Measurements from ENCODE around the gene INKA2.

INKA2 gene

DNA sequence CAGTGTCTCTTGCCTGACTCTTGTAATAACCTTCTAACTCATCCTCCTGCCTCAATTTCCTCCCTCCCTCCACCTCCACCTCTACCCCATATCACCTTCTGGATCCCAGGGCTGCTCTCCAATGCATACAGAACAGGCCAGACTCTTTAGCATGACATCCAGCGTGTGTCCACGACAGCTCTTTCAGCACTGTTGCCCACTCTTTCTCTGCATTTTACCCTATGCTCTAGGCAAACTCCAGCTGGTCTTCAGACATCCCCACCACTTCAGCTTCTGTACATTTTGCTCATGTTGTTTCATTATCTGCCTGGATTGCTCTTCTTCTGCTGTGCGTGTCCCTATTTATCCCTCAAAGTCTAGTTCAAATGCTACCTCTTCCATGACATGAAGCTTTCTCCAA lies 4.8 kb downstream of the INKA2 start:
- peaks cover 12% of the 10 kb centered on the region for H3K27me3 ChIP-seq
- peaks cover 65% of the 10 kb centered on the region for H3K4me1 ChIP-seq
- peaks cover 12% of the 10 kb centered on the region; the same call in 1 of the 2 replicates for H4K20me1 ChIP-seq
- TF ChIP-seq Cebpa-rat (IDR thresholded peaks at IDR 0.05): no peak
- H3K27ac ChIP-seq: peak overlapping the region; percentile 79
- H3K4me2 ChIP-seq: peak overlapping the region; percentile 92
- no peak overlapping the region for H3K4me3 ChIP-seq
- H3K9ac ChIP-seq: no peak overlapping the region
- no peaks in the 10 kb centered on the region for H3K9me3 ChIP-seq
- no peaks in the 10 kb centered on the region for H3K36me3 ChIP-seq

DNA sequence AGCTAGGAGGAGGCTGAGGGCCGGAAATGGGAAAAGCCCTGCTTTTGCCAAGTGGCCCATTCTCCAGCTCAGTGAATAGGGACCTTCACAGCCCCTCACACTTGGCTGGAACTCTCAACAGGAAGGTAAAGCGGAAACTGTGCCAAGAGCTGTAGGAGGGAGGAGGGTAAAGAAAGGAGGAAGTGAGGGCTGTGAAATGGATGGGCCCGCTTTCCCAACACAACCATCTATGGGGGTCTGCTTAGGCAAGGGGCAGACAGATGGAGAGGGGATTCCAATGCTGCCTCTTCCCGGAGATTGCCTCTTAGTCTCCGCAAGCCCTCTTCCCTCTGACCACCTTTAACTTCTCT lies 5.2 kb downstream of the INKA2 start:
- H3K4me2 ChIP-seq: peak overlapping the region; percentile 92

DNA sequence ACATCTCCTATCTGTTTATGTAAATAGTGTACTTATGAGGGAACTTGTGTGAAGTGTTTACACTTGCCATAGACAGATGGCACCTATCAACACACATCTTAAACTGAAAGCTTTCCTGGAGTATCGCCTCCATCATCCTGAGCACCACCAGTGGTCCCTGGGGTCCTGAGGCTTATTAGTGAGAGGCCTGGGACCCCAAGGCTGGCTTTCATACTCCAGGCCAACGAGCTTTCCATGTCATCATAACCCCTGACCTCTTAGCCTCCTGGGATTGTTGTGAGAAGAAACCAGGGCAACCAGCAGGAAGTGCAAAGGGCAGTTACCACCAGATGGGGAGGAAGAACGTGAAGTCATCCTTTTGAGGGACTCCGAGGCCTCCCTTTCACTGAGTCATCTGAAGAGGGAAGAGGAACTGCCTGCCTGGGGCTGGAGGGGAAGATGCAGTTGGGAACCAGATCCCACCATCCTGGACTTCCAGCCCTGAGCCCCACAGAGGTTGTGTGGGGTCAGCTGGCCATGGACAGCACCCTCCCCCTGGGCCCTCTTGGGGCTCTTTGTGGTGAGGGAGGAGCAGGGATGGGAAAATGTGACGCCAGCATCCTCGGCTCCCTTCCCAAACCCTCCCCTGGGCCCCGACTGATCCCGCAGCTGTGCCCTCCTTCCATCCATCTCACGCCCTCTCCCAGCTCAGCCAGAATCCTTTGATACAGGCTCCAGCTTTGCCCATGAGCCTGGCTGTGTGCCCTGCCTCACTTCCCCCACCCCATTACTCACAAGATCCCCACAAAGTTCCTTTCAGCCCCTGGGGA lies 5.8 kb downstream of the INKA2 start:
- TF ChIP-seq Cebpa-rat (IDR thresholded peaks at IDR 0.05): no peak
- peak overlapping the region; percentile 55; the same call in 1 of the 2 replicates for H3K9ac ChIP-seq

More for the DNA sequence above, 5.2 kb downstream of the INKA2 start:
- Histone ChIP-seq H3K9ac (peak overlapping the region; percentile 55; the same call in 1 of the 2 replicates), H3K27me3 (peaks cover 9% of the 10 kb centered on the region; the same call in 1 of the 2 replicates), H3K9me3 (no peaks in the 10 kb centered on the region), H3K4me1 (peaks cover 64% of the 10 kb centered on the region), H3K36me3 (no peaks in the 10 kb centered on the region), H3K4me3 (peak overlapping the region; percentile 44; the same call in 1 of the 2 replicates), H4K20me1 (peaks cover 12% of the 10 kb centered on the region; the same call in 1 of the 2 replicates), H3K27ac (peak overlapping the region; percentile 79)
- no peak for TF ChIP-seq Cebpa-rat (IDR thresholded peaks at IDR 0.05)

DNA sequence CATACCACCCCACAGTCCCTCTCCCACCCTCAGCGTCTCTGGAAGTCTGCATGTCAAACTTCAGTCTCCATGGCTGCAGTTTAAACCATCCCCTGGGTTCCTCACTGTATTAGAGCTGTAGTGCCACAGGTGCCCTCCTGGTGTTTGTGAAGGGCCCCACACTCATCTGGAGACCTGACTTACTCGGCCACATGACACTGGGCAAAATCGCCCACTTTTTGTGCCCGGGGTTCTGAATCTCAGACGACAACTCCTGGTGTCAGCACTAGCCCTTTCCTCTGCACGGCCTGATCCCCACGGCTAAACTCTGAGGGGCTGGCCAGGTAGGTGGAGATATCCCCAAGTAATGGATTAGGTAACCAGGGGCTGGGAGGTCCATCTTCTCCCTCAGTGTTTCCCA lies 6.5 kb downstream of the INKA2 start:
- H3K27me3 ChIP-seq: no peaks in the 10 kb centered on the region; the same call in 1 of the 2 replicates
- peak overlapping the region; percentile 92 for H3K4me2 ChIP-seq

More for the DNA sequence above, 5.8 kb downstream of the INKA2 start:
- peaks cover 12% of the 10 kb centered on the region; the same call in 1 of the 2 replicates for H4K20me1 ChIP-seq
- peaks cover 58% of the 10 kb centered on the region for H3K4me1 ChIP-seq
- H3K27ac ChIP-seq: peak overlapping the region; percentile 79
- no peaks in the 10 kb centered on the region for H3K36me3 ChIP-seq
- H3K27me3 ChIP-seq: peaks cover 3% of the 10 kb centered on the region; the same call in 1 of the 2 replicates
- peak overlapping the region; percentile 92 for H3K4me2 ChIP-seq
- no peaks in the 10 kb centered on the region for H3K9me3 ChIP-seq
- H3K4me3 ChIP-seq: peak overlapping the region; percentile 44; the same call in 1 of the 2 replicates

DNA sequence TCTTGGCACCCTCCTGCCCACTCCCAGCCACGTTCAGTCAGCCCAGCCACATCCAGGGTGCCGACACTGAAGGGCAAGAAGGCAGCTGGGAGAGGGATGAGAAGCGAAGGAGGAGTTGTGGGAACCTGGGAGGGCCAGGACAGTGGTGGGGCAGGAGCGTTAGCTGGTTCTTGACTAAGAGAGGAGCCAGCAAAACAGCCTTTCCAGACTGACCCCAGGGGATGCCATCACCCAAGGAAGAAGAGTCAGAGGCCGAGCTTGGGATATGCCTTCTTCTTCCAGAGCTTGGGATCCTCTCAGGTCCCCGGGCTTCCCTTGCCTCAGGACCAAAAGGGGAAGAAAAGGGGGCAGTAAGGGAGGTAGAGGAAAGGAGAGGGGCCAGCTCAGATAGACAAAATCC lies 7.2 kb downstream of the INKA2 start:
- peak overlapping the region; percentile 16; the same call in 1 of the 2 replicates for H3K27ac ChIP-seq
- H3K9me3 ChIP-seq: no peaks in the 10 kb centered on the region
- H3K9ac ChIP-seq: no peak overlapping the region
- no peak for TF ChIP-seq Cebpa-rat (IDR thresholded peaks at IDR 0.05)
- no peaks in the 10 kb centered on the region for H3K36me3 ChIP-seq
- peaks cover 12% of the 10 kb centered on the region; the same call in 1 of the 2 replicates for H4K20me1 ChIP-seq
- no peak overlapping the region for H3K4me3 ChIP-seq
- H3K4me1 ChIP-seq: peaks cover 44% of the 10 kb centered on the region
- H3K27me3 ChIP-seq: no peaks in the 10 kb centered on the region; the same call in 1 of the 2 replicates
- H3K4me2 ChIP-seq: no peak overlapping the region

More for the DNA sequence above, 6.5 kb downstream of the INKA2 start:
- Histone ChIP-seq H3K27ac (peak overlapping the region; percentile 79), H3K4me3 (no peak overlapping the region), H3K9ac (no peak overlapping the region), H3K4me1 (peaks cover 52% of the 10 kb centered on the region), H3K36me3 (no peaks in the 10 kb centered on the region), H4K20me1 (peaks cover 12% of the 10 kb centered on the region; the same call in 1 of the 2 replicates), H3K9me3 (no peaks in the 10 kb centered on the region)
- no peak for TF ChIP-seq Cebpa-rat (IDR thresholded peaks at IDR 0.05)

DNA sequence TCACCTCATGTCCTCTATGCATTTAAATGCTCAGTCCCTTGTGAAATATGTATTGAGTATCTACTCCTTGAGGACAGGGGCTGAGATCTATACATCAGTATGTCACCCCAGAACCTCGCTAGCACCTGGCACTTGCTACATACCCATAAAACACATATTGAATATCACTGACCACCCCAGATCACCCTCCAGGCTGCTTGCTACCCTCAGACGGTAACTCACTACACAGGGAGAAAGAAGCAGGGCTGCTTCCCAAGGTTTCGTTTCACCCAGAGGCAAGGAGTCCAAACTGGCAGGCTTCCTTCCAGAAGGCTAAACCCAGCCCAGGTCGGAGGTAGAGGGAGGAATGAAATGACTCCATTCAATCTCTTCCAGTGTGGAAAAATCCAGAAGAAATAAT lies 8.5 kb downstream of the INKA2 start:
- Histone ChIP-seq H3K4me2 (no peak overlapping the region), H3K4me1 (peaks cover 32% of the 10 kb centered on the region), H3K27me3 (no peaks in the 10 kb centered on the region), H3K4me3 (no peak overlapping the region), H3K9ac (no peak overlapping the region), H4K20me1 (peaks cover 5% of the 10 kb centered on the region; the same call in 1 of the 2 replicates), H3K9me3 (no peaks in the 10 kb centered on the region), H3K27ac (no peak overlapping the region), H3K36me3 (no peaks in the 10 kb centered on the region)
- no peak for TF ChIP-seq Cebpa-rat (IDR thresholded peaks at IDR 0.05)

DNA sequence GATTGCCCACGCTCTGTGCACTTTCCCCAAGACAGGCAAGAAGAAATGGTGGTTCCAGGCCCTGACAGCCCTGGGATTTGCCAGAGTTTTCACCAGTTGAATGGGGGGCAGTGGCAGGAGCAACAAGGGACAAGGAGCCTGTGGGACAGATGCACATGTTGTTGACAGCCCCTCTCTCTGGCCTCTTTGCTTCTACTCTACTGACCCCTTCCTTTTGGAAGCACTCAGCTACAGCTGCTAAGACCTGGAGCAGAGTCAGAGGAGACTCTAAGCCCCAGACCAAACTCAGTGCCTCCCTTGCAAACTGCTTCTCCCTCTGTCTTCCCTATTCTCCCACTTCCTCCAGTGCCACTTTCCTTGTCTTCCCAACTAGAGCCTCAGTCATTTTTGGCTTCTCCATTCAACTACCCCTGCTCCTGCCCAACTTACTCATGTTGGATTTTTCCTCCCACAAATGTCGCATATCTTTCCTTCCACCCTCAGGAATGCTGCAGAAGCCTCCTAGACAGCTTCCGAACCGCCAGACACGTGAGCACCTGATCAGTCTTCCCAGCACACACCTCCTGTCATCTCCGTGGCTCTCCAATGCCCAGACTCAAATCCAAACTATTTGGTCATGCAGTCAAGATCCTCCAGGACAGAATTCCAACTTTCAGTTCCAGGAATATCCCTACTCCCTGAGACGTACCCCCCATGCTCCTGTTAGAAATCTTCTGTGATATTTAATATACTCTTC lies 9.1 kb downstream of the INKA2 start:
- Histone ChIP-seq H3K9ac (no peak overlapping the region), H3K27me3 (no peaks in the 10 kb centered on the region), H3K4me3 (no peak overlapping the region), H3K4me2 (no peak overlapping the region), H3K4me1 (peaks cover 26% of the 10 kb centered on the region), H3K9me3 (no peaks in the 10 kb centered on the region), H3K27ac (no peak overlapping the region), H4K20me1 (peaks cover 5% of the 10 kb centered on the region; the same call in 1 of the 2 replicates), H3K36me3 (no peaks in the 10 kb centered on the region)
- TF ChIP-seq Cebpa-rat (IDR thresholded peaks at IDR 0.05): no peak

DNA sequence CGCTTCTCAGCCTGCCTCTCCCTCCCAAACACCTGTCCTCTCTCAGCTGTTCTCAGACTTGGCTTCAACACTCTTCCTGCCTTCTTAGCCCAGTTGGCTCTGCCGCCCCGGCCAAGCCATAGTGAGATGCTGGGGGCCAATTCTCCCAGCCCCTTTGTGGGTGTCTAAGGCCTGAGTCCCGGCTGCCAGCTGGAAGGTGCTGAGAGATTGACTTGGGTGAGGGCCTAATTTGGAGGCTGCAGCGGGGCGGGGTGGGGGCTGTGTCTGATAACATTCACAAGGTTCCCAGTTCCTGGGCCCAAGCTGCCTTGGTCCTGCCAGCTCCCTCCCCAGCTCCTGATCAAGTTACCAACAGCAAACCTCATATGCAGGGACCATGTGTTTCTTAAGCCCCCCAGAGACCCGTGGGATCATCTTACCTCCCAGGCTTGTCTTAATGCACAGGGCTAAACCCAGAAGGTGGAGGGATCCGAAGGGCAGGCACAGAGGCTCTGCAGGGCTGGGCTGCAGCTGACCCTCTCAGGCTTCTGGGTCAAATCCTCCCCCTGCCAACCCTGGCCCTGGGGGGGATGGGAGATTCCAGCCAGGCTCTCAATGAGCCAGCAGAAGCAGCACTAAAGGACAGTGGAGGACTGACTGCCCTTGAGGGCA lies 9.8 kb downstream of the INKA2 start:
- Histone ChIP-seq H3K9me3 (no peaks in the 10 kb centered on the region), H3K9ac (no peak overlapping the region)

DNA sequence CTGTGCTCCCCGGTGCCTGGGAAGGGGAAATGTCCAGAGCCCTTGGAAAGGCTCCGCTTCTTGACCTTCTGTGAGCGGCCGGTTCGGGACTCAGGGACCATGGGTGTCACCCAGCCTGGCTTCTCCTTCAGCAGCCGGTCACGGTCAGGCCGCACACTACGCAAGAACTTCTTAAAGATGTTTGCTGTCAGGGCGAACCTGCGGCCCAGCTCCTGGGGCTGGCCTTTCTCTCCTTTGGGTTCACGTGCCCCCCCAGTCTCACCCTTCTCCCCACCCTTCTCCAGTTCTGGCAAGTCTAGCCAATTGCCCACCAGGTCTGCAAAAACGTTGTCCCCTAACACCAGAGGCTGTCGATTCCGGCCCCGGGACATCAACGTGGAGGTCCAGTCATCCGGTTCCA lies 12.1 kb downstream of the INKA2 start:
- no peak for TF ChIP-seq Cebpa-rat (IDR thresholded peaks at IDR 0.05)
- peaks cover 4% of the 10 kb centered on the region; the same call in 1 of the 2 replicates for H4K20me1 ChIP-seq
- no peaks in the 10 kb centered on the region for H3K9me3 ChIP-seq
- no peak overlapping the region for H3K27ac ChIP-seq
- H3K36me3 ChIP-seq: no peaks in the 10 kb centered on the region
- H3K9ac ChIP-seq: no peak overlapping the region
- H3K4me2 ChIP-seq: no peak overlapping the region
- H3K4me3 ChIP-seq: no peak overlapping the region
- no peaks in the 10 kb centered on the region for H3K4me1 ChIP-seq
- no peaks in the 10 kb centered on the region for H3K27me3 ChIP-seq

More for the DNA sequence above, 9.8 kb downstream of the INKA2 start:
- H3K27me3 ChIP-seq: no peaks in the 10 kb centered on the region
- no peaks in the 10 kb centered on the region for H3K36me3 ChIP-seq
- no peak overlapping the region for H3K4me2 ChIP-seq
- H3K4me1 ChIP-seq: peaks cover 21% of the 10 kb centered on the region
- H3K27ac ChIP-seq: no peak overlapping the region
- H3K4me3 ChIP-seq: no peak overlapping the region
- no peak for TF ChIP-seq Cebpa-rat (IDR thresholded peaks at IDR 0.05)
- peaks cover 5% of the 10 kb centered on the region; the same call in 1 of the 2 replicates for H4K20me1 ChIP-seq

Data from BLaER1 (cell line).